Activated CD4-positive, alpha-beta T cell treated with anti-CD3 and anti-CD28 coated beads for 36 hours (primary cell): ENCODE results near the gene LTB4R2. TPM values are rescaled to one million over a fixed set of nuclear protein-coding genes. Genes with fewer than 3 reads are reported as not detected.

Experiments
- ATAC-seq: fragments of 200-7000 bp; cut with Tn5 transposase; one replicate; pipeline ENCODE4 v1.10.0; 2021; ENCODE audit warnings: mild to moderate bottlenecking, moderate library complexity
- CTCF ChIA-PET: fragments of 350-600 bp; sonication (Branson Sonifier 250); formaldehyde crosslinking; loops from one replicate; lab custom pipeline; 2021; ENCODE audit warnings: antibody characterized with exemption; lab: Charles Lee
- POLR2A ChIA-PET: fragments of 350-600 bp; sonication (Branson Sonifier 250); formaldehyde crosslinking; loops from one replicate; lab custom pipeline; 2021; ENCODE audit warnings: antibody characterized with exemption, inconsistent platforms; lab: Charles Lee
- DNase-seq: peaks from one replicate; pipeline ENCODE4 v3.0.0-alpha.2; 2020
- H3K27ac Mint-ChIP-seq: one replicate; pipeline ENCODE4 v1.8.0; 2021; ENCODE audit warnings: mixed read lengths
- H3K27me3 Mint-ChIP-seq: one replicate; pipeline ENCODE4 v1.8.0; 2021; ENCODE audit warnings: mixed read lengths
- H3K36me3 Mint-ChIP-seq: one replicate; pipeline ENCODE4 v1.8.0; 2021; ENCODE audit warnings: low read depth, mixed read lengths
- H3K4me1 Mint-ChIP-seq: one replicate; pipeline ENCODE4 v1.8.0; 2021; ENCODE audit warnings: mixed read lengths
- H3K4me3 Mint-ChIP-seq: one replicate; pipeline ENCODE4 v1.8.0; 2021; ENCODE audit warnings: mild to moderate bottlenecking, moderate library complexity, mixed read lengths
- H3K9me3 Mint-ChIP-seq: one replicate; pipeline ENCODE4 v1.8.0; 2021; ENCODE audit warnings: low read depth, mixed read lengths
- intact Hi-C, 2 experiments: fragments of 100-400 bp; cut with DNase I in 1 of 2; cut with micrococcal nuclease in 1 of 2; formaldehyde crosslinking; loops; one replicate each; pipeline versions ENCODE4 v1.14.2 to v1.15.1; 2022 to 2024; cut with DNase I, micrococcal nuclease
- total RNA-seq, 2 experiments: library from RNA; stranded (reverse); gene quantifications; one replicate each; pipeline ENCODE4 v1.2.3, GENCODE V29; 2021

LTB4R2 gene
- total RNA-seq, 2 experiments from 2014 or later: 7.5 to 9.5 TPM

DNA sequence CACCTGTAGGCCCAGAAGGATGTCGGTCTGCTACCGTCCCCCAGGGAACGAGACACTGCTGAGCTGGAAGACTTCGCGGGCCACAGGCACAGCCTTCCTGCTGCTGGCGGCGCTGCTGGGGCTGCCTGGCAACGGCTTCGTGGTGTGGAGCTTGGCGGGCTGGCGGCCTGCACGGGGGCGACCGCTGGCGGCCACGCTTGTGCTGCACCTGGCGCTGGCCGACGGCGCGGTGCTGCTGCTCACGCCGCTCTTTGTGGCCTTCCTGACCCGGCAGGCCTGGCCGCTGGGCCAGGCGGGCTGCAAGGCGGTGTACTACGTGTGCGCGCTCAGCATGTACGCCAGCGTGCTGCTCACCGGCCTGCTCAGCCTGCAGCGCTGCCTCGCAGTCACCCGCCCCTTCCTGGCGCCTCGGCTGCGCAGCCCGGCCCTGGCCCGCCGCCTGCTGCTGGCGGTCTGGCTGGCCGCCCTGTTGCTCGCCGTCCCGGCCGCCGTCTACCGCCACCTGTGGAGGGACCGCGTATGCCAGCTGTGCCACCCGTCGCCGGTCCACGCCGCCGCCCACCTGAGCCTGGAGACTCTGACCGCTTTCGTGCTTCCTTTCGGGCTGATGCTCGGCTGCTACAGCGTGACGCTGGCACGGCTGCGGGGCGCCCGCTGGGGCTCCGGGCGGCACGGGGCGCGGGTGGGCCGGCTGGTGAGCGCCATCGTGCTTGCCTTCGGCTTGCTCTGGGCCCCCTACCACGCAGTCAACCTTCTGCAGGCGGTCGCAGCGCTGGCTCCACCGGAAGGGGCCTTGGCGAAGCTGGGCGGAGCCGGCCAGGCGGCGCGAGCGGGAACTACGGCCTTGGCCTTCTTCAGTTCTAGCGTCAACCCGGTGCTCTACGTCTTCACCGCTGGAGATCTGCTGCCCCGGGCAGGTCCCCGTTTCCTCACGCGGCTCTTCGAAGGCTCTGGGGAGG, 985 bp downstream of the LTB4R2 start, which contains the start of gene LTB4R:
Gene LTB4R (plus strand): TSS at position 857 of the 959 bp plus-strand sequence. CDS start 4,150 bp downstream, outside the sequence.
- POLR2A ChIA-PET: interaction anchor here (0.6 to 1.4 kb wide), 4 partner anchors 11 to 102 kb away, joined by 3 to 6 read pairs (median 4); partner anchors contain the start of genes DHRS1, NOP9 and RABGGTA
- CTCF ChIA-PET: interaction anchor here (0.6 to 16.5 kb wide), 16 partner anchors 9 to 202 kb away, joined by 3 to 430 read pairs (median 6); partner anchors contain the start of genes CHMP4A, DHRS1, GMPR2 and MDP1
- peaks cover 32% of the 10 kb centered on the region for H3K36me3 Mint-ChIP-seq
- intact Hi-C loops: loop anchor here (1.0 to 2.0 kb wide), 3 partner anchors 14 to 120 kb away; no protein-coding TSS in a partner anchor
- peak within 1 kb of the TSS; percentile 77 for H3K27ac Mint-ChIP-seq
- H3K27me3 Mint-ChIP-seq: no peaks in the 10 kb centered on the region
- H3K4me1 Mint-ChIP-seq: peaks cover 61% of the 10 kb centered on the region
- peak; percentile 83 for ATAC-seq
- DNase-seq: peak; percentile 81
- H3K9me3 Mint-ChIP-seq: no peaks in the 10 kb centered on the region
- peak within 1 kb of the TSS; percentile 70 for H3K4me3 Mint-ChIP-seq

DNA sequence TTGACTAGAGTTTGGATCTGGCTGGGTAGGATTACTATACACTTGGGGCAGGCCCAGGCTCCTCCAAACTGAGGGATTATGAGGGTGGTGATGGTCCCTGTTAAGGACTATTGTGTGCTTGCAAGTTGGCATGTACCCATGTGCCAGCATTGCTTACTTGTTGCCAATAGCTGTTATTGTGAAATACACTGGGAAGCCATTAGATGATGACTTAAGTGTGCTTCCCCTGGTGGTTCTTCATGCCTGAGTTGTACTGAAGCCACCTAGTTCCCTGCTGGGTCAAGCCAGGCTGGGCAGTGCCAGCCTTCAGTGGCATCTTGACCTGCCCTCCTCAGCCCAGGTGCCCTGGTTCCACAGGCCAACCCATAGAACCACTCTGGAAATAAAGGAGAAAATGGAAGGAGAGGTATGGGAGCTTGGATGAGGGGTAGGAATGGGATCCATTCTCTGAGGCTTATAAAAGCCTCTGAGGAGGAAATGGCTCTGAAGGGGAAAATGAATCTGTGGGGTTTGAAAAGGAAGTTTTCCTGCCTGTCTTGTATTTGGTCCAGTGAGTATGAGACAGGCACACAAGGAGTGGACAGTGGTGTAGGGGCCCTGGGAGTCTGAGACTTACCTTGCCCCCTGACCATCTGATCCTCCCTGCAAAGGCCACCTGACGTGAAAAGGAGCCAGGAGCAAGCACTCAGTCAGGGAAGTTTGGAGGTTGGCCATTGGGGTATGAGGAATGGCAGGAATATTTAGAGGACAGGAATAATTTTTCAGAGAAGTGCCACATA, 2.1 kb downstream of the LTB4R2 start:
- CTCF ChIA-PET: interaction anchor here (1.4 to 16.5 kb wide), 5 partner anchors 14 to 120 kb away, joined by 8 to 430 read pairs (median 44); partner anchors contain the start of genes CHMP4A, DHRS1, GMPR2 and MDP1

DNA sequence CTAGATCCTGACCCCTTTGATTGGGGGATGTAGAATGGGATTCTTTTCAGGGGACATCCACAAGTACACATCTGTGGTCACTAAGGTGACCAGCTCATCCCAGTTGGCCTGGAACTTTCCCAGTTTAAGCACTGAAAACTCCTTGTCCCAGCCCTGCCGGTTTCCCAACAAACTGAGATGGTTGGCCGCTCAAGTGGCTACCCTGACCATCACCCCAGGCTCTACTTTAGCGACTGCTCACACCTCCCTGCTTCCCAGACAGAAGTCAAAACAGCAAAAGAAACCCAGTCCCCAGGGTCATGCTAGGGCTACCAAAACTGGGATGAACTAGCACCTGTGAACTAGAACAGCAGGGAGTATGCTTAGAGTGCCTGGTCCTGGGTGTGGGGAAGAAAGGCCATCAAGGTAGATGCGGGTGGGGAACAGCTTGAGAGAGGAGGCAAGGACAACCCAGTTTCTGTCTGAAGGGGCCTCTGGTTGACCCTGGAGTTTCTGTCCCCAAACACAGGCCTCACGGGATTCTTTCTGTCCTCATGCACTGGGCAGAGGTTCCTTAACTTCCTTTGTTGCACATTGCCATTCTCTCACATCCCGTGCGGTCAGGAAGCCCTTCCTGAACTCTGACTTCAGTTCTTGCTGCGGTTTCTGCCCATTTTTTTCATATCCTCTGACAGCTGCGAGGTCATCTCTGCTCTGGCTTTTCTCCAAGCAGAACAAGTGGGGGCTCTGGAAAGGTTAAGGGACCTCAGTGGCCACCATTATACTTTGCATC, 3.0 kb downstream of the LTB4R2 start:
- peak overlapping the region; percentile 15 for H3K27ac Mint-ChIP-seq

More for the DNA sequence above, 2.1 kb downstream of the LTB4R2 start:
- Mint-ChIP-seq H3K27me3 (no peaks in the 10 kb centered on the region), H3K4me3 (peak overlapping the region; percentile 70), H3K27ac (peak overlapping the region; percentile 77), H3K9me3 (no peaks in the 10 kb centered on the region), H3K4me1 (peaks cover 65% of the 10 kb centered on the region), H3K36me3 (peaks cover 25% of the 10 kb centered on the region)
- no peak for DNase-seq
- ATAC-seq: no peak
- intact Hi-C loops: loop anchor here (1.0 to 2.0 kb wide), 3 partner anchors 15 to 119 kb away; no protein-coding TSS in a partner anchor
- POLR2A ChIA-PET: interaction anchor here (1.4 kb wide), 1 partner anchor 41 kb away, joined by 3 read pairs; the partner anchor contains the start of gene RABGGTA

DNA sequence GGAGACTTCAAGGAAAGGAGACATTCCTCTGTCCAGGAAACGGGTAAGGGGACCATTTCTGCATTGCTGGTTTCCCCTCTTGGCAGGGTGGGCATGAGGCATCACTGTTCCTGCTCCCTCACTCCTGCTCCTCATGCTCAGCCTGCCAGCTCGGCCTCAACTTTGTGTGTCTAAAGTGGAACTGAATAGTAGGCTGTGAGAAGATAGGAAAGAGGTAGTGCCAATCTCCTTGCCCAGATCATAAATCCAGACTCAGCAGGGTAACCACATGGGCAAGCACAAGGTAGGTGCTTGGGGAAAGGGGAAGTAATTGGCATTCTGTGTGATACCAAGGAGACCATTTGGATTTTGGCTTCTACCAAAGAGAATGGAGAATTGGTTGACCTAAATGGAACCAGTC, 4.0 kb downstream of the LTB4R2 start:
- H3K4me1 Mint-ChIP-seq: peaks cover 64% of the 10 kb centered on the region
- intact Hi-C loops: no loop called here
- ChIA-PET POLR2A (no interaction called here), CTCF (interaction anchor here (0.7 to 10.7 kb wide), 9 partner anchors 16 to 380 kb away, joined by 3 to 120 read pairs (median 4); partner anchors contain the start of genes DHRS1 and NOP9)
- H3K4me3 Mint-ChIP-seq: no peak overlapping the region
- peaks cover 13% of the 10 kb centered on the region for H3K36me3 Mint-ChIP-seq
- no peaks in the 10 kb centered on the region for H3K27me3 Mint-ChIP-seq
- H3K27ac Mint-ChIP-seq: no peak overlapping the region
- DNase-seq (no peak), ATAC-seq (no peak)
- no peaks in the 10 kb centered on the region for H3K9me3 Mint-ChIP-seq

More for the DNA sequence above, 3.0 kb downstream of the LTB4R2 start:
- Mint-ChIP-seq H3K27me3 (no peaks in the 10 kb centered on the region), H3K4me1 (peaks cover 70% of the 10 kb centered on the region), H3K4me3 (peak overlapping the region; percentile 1), H3K9me3 (no peaks in the 10 kb centered on the region), H3K36me3 (peaks cover 19% of the 10 kb centered on the region)
- DNase-seq (peak; percentile 47), ATAC-seq (no peak)
- POLR2A ChIA-PET: no interaction called here
- intact Hi-C loops: no loop called here
- CTCF ChIA-PET: interaction anchor here (1.1 to 16.5 kb wide), 10 partner anchors 15 to 128 kb away, joined by 3 to 430 read pairs (median 8); partner anchors contain the start of genes CHMP4A, DHRS1, GMPR2 and MDP1

GRCh38 chr14:24314377-24315193, 4.6 kb downstream of the LTB4R2 start:
- no peak overlapping the region for H3K27ac Mint-ChIP-seq
- POLR2A ChIA-PET: no interaction called here
- no peak overlapping the region for H3K4me3 Mint-ChIP-seq

DNA sequence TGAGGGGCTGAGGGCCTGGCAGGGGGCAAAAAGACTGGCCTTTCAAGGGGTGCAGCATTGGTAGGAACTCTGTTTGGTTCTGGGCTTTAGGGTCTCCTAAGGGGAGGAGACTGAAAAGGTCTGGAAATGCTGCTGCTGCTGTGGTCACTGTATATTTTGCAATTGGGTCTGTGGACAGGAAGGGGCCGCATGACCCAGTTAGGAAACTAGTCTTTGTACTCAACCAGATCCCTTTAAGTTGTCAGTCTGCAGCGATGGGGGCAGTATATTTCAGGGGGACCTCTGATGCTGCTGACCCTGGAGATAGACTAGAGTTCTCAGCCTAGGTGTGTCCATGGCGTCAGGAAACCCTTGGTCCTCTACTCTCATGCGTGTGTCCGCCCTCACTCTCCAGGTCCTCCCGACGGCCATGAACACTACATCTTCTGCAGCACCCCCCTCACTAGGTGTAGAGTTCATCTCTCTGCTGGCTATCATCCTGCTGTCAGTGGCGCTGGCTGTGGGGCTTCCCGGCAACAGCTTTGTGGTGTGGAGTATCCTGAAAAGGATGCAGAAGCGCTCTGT, 5.4 kb downstream of the LTB4R2 start:
- ATAC-seq: no peak
- H3K4me3 Mint-ChIP-seq: no peak overlapping the region
- POLR2A ChIA-PET: no interaction called here
- peaks cover 6% of the 10 kb centered on the region for H3K36me3 Mint-ChIP-seq
- CTCF ChIA-PET: interaction anchor here (0.9 to 10.7 kb wide), 3 partner anchors 12 to 18 kb away, joined by 3 to 120 read pairs (median 8); partner anchors contain the start of genes DHRS1 and NOP9
- H3K27ac Mint-ChIP-seq: no peak overlapping the region
- DNase-seq: no peak
- no peaks in the 10 kb centered on the region for H3K27me3 Mint-ChIP-seq
- H3K4me1 Mint-ChIP-seq: peaks cover 51% of the 10 kb centered on the region
- intact Hi-C loops: no loop called here
- H3K9me3 Mint-ChIP-seq: no peaks in the 10 kb centered on the region

More at GRCh38 chr14:24314377-24315193, 4.6 kb downstream of the LTB4R2 start:
- intact Hi-C loops: no loop called here
- ATAC-seq: no peak
- Mint-ChIP-seq H3K9me3 (no peaks in the 10 kb centered on the region), H3K4me1 (peaks cover 59% of the 10 kb centered on the region), H3K36me3 (peaks cover 8% of the 10 kb centered on the region), H3K27me3 (no peaks in the 10 kb centered on the region)
- DNase-seq: no peak
- CTCF ChIA-PET: interaction anchor here (0.7 to 10.7 kb wide), 7 partner anchors 16 to 381 kb away, joined by 3 to 120 read pairs (median 5); partner anchors contain the start of genes DHRS1 and NOP9

DNA sequence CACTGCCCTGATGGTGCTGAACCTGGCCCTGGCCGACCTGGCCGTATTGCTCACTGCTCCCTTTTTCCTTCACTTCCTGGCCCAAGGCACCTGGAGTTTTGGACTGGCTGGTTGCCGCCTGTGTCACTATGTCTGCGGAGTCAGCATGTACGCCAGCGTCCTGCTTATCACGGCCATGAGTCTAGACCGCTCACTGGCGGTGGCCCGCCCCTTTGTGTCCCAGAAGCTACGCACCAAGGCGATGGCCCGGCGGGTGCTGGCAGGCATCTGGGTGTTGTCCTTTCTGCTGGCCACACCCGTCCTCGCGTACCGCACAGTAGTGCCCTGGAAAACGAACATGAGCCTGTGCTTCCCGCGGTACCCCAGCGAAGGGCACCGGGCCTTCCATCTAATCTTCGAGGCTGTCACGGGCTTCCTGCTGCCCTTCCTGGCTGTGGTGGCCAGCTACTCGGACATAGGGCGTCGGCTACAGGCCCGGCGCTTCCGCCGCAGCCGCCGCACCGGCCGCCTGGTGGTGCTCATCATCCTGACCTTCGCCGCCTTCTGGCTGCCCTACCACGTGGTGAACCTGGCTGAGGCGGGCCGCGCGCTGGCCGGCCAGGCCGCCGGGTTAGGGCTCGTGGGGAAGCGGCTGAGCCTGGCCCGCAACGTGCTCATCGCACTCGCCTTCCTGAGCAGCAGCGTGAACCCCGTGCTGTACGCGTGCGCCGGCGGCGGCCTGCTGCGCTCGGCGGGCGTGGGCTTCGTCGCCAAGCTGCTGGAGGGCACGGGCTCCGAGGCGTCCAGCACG, 6.1 kb downstream of the LTB4R2 start:
- Mint-ChIP-seq H3K9me3 (no peaks in the 10 kb centered on the region), H3K4me1 (peaks cover 49% of the 10 kb centered on the region), H3K36me3 (peaks cover 6% of the 10 kb centered on the region), H3K27ac (no peak overlapping the region), H3K4me3 (no peak overlapping the region), H3K27me3 (no peaks in the 10 kb centered on the region)
- ChIA-PET POLR2A (no interaction called here), CTCF (interaction anchor here (0.9 to 10.7 kb wide), 4 partner anchors 8 to 18 kb away, joined by 3 to 120 read pairs (median 6); partner anchors contain the start of genes CIDEB, DHRS1 and NOP9)
- ATAC-seq: no peak
- DNase-seq: no peak
- intact Hi-C loops: no loop called here

DNA sequence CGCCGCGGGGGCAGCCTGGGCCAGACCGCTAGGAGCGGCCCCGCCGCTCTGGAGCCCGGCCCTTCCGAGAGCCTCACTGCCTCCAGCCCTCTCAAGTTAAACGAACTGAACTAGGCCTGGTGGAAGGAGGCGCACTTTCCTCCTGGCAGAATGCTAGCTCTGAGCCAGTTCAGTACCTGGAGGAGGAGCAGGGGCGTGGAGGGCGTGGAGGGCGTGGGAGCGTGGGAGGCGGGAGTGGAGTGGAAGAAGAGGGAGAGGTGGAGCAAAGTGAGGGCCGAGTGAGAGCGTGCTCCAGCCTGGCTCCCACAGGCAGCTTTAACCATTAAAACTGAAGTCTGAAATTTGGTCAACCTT, 6.6 kb downstream of the LTB4R2 start:
- intact Hi-C loops: no loop called here
- Mint-ChIP-seq H3K27me3 (no peaks in the 10 kb centered on the region), H3K4me1 (peaks cover 49% of the 10 kb centered on the region), H3K36me3 (peaks cover 6% of the 10 kb centered on the region), H3K9me3 (no peaks in the 10 kb centered on the region), H3K4me3 (no peak overlapping the region), H3K27ac (no peak overlapping the region)
- ChIA-PET CTCF (interaction anchor here (0.9 to 1.3 kb wide), 3 partner anchors 8 to 17 kb away, joined by 3 to 8 read pairs (median 4); partner anchors contain the start of gene CIDEB), POLR2A (no interaction called here)
- ATAC-seq: no peak
- no peak for DNase-seq
